Smooth muscle cell (in vitro differentiated cells): Measurements from ENCODE around the gene FITM1. TPM values are rescaled to one million over a fixed set of nuclear protein-coding genes. Genes with fewer than 3 reads are reported as not detected.

Source experiments
- DNase-seq: peaks from one replicate; lab custom pipeline; 2025; ENCODE audit not compliant: unreplicated experiment; lab: John Stamatoyannopoulos, UW
- H2AFZ ChIP-seq: fragments of 200-600 bp; sonication (generic); 2 replicates; pipeline ENCODE4 v1.6.0; 2016; ENCODE audit warnings: antibody characterized with exemption, low read depth, mild to moderate bottlenecking
- H3F3A ChIP-seq: fragments of 200-600 bp; sonication (generic); 2 replicates; pipeline ENCODE4 v1.6.0; 2017; ENCODE audit warnings: antibody characterized with exemption, low read depth
- H3K27ac ChIP-seq: fragments of 200-600 bp; sonication (generic); 2 replicates; pipeline ENCODE4 v1.5.1; 2016; ENCODE audit warnings: low read depth, mild to moderate bottlenecking
- H3K27me3 ChIP-seq: fragments of 200-600 bp; sonication (generic); 2 replicates; pipeline ENCODE4 v1.6.1; 2016; ENCODE audit warnings: low read depth, mild to moderate bottlenecking
- H3K36me3 ChIP-seq: fragments of 200-600 bp; sonication (generic); 2 replicates; pipeline ENCODE4 v1.5.1; 2016; ENCODE audit warnings: low read depth
- H3K4me1 ChIP-seq: fragments of 200-600 bp; sonication (generic); 2 replicates; pipeline ENCODE4 v1.5.1; 2016; ENCODE audit warnings: low read depth
- H3K4me2 ChIP-seq: fragments of 200-600 bp; sonication (generic); 2 replicates; pipeline ENCODE4 v1.6.0; 2016; ENCODE audit warnings: mild to moderate bottlenecking
- H3K4me3 ChIP-seq: fragments of 200-600 bp; sonication (generic); 2 replicates; pipeline ENCODE4 v1.5.1; 2016; ENCODE audit warnings: mild to moderate bottlenecking
- H3K79me2 ChIP-seq: fragments of 200-600 bp; sonication (generic); 2 replicates; pipeline ENCODE4 v1.6.0; 2016; ENCODE audit warnings: low read depth, mild to moderate bottlenecking
- H3K9ac ChIP-seq: fragments of 200-600 bp; sonication (generic); 2 replicates; pipeline ENCODE4 v1.6.0; 2016; ENCODE audit warnings: low read depth
- H3K9me3 ChIP-seq: fragments of 200-600 bp; sonication (generic); replicated peaks from 2 replicates; pipeline ENCODE4 v1.5.1; 2016; ENCODE audit warnings: low read depth
- H4K20me1 ChIP-seq: fragments of 200-600 bp; sonication (generic); 2 replicates; pipeline ENCODE4 v1.6.0; 2016; ENCODE audit warnings: low read depth
- WGBS: methylation state at CpG from one replicate; pipeline ENCODE4 v1.1.7; 2016; ENCODE audit warnings: low lambda C conversion rate; 5-methylcytosine and 5-hydroxymethylcytosine counted together
- polyA plus RNA-seq: library from polyadenylated mRNA; unstranded; fragments of >200 nt; fragmentation: Nextera tagmentation; extraction: Ambion mirVana; gene quantifications from 2 replicates; pipeline ENCODE4 v1.2.1, GENCODE V29; 2016
- total RNA-seq: library from RNA; depleted of rRNA; stranded (reverse); fragments of >200 nt; gene quantifications from 2 replicates; pipeline ENCODE4 v1.2.3, GENCODE V29; 2014
- TF ChIP-seq, protein P1 (sequence below): fragments of 200-600 bp; sonication (generic); IDR thresholded peaks from 2 replicates; pipeline ENCODE4 v1.5.1; 2017; ENCODE audit warnings: borderline replicate concordance, mild to moderate bottlenecking, antibody characterized with exemption; ENCODE audit not compliant: insufficient read depth, poor library complexity, severe bottlenecking

The FITM1 gene
- total and polyA plus RNA-seq, 2 experiments from 2014 or later: 0.31 TPM; not detected in 1

DNA sequence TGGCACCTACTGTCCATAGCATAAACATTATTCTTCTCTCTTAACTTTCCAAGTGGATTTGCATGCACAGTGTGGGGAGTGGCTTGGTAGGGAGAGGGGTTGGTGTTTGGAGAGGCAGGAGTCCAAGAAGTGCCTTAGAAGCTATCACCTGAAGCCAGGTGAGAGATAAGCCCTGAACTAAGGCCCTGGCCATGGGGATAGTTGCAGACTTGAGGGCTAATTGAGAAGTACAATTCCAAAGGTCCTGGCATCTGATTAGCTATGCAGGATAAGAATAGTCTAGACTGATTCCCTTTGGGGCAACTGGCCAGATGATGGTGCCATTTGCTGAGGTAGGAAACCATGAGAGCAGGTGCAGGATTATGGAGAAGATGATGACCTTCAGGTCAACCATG lies 38.4 kb upstream of the FITM1 start:
- TF ChIP-seq, protein P1, sequence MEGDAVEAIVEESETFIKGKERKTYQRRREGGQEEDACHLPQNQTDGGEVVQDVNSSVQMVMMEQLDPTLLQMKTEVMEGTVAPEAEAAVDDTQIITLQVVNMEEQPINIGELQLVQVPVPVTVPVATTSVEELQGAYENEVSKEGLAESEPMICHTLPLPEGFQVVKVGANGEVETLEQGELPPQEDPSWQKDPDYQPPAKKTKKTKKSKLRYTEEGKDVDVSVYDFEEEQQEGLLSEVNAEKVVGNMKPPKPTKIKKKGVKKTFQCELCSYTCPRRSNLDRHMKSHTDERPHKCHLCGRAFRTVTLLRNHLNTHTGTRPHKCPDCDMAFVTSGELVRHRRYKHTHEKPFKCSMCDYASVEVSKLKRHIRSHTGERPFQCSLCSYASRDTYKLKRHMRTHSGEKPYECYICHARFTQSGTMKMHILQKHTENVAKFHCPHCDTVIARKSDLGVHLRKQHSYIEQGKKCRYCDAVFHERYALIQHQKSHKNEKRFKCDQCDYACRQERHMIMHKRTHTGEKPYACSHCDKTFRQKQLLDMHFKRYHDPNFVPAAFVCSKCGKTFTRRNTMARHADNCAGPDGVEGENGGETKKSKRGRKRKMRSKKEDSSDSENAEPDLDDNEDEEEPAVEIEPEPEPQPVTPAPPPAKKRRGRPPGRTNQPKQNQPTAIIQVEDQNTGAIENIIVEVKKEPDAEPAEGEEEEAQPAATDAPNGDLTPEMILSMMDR: no peak

DNA sequence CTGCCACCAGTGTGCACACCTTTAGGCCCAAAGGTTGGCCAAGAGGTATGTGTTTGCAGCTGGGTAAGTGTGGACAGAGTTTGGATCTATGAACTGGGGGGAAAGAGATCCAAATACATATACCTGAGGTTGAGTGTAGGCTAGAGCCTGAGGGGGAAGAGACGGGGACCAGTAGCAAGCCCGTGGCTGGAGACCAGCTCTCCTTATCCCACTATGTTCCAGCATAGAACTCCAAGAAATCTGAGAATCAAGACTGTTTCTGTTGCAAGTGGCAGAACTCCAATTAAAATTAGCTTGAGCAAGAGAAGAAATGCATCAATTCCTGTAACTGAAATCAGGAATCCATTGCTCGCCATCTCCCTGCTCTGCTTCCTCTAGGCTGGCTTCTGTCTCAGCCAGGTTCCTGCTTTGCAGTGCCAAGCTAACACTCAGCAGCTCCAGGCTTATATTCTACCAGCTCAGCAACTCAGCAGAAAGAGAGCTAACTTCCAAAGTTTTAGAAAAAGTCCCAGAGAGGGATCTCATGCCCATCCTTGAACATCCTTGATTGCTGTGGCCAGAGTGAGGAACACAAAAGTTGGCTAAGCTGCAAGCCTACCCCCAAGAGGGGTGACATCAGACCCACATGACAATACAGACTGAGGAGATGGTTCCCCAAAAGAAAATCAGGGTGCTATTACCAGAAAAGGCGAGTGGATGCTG lies 37.8 kb upstream of the FITM1 start:
- no peaks in the 10 kb centered on the region for H3K36me3 ChIP-seq
- no peak for DNase-seq
- H3K27me3 ChIP-seq: no peaks in the 10 kb centered on the region
- H3K79me2 ChIP-seq: peaks cover 15% of the 10 kb centered on the region
- H3K9me3 ChIP-seq: no peaks in the 10 kb centered on the region
- WGBS: 84% methylated on average over 4 of the region's 4 CpGs
- H3K4me1 ChIP-seq: peaks cover 9% of the 10 kb centered on the region
- TF ChIP-seq, protein P1: no peak
- H3K4me3 ChIP-seq: no peak overlapping the region
- no peaks in the 10 kb centered on the region for H4K20me1 ChIP-seq
- no peak overlapping the region for H3K4me2 ChIP-seq
- H2AFZ ChIP-seq: no peak overlapping the region
- H3K9ac ChIP-seq: no peak overlapping the region
- no peak overlapping the region for H3K27ac ChIP-seq
- no peaks in the 10 kb centered on the region for H3F3A ChIP-seq

More for the DNA sequence above, 38.4 kb upstream of the FITM1 start:
- no peak for DNase-seq
- H2AFZ ChIP-seq: no peak overlapping the region
- no peak overlapping the region for H3K27ac ChIP-seq
- no peak overlapping the region for H3K4me3 ChIP-seq
- no peak overlapping the region for H3K9ac ChIP-seq
- H3K79me2 ChIP-seq: peaks cover 15% of the 10 kb centered on the region
- no peaks in the 10 kb centered on the region for H4K20me1 ChIP-seq
- H3K9me3 ChIP-seq: no peaks in the 10 kb centered on the region
- H3K27me3 ChIP-seq: no peaks in the 10 kb centered on the region
- H3K36me3 ChIP-seq: no peaks in the 10 kb centered on the region
- peaks cover 9% of the 10 kb centered on the region for H3K4me1 ChIP-seq
- no peaks in the 10 kb centered on the region for H3F3A ChIP-seq
- no peak overlapping the region for H3K4me2 ChIP-seq

DNA sequence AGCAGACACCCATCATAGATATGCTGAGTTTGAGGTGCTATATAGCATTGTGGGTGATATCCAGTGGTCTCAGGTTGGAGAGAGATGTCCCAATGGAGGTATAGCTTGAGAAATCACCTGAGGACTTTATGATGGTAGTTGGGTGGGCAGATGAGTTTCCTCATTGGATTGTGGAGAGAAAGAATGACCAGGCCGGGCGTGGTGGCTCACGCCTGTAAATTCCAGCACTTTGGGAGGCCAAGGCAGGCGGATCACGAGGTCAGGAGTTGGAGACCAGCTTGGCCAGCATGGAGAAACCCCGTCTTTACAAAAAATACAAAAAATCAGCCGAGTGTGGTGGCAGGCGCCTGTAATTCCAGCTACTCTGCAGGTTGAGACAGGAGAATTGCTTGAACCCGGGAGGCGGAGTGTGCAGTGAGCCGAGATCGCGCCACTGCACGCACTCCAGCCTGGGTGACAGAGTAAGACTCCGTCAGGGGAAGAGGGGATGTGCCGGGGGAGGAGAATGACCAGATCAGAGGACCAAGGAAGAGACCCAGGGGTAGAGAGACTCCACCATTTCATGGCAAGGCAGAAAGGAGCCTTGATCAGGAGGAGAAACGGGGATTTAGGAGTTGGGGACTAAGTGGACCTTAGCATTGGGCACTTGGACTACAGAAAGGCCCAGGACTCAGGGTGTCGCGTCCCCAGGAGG lies 37.1 kb upstream of the FITM1 start:
- TF ChIP-seq, protein P1: no peak
- peaks cover 15% of the 10 kb centered on the region for H3K79me2 ChIP-seq
- no peak for DNase-seq
- H3K9ac ChIP-seq: no peak overlapping the region
- H3K27ac ChIP-seq: peak overlapping the region; percentile 22
- no peaks in the 10 kb centered on the region for H3K27me3 ChIP-seq
- H3F3A ChIP-seq: no peaks in the 10 kb centered on the region
- H3K4me1 ChIP-seq: peaks cover 9% of the 10 kb centered on the region
- H3K4me3 ChIP-seq: peak overlapping the region; percentile 91
- WGBS: 80% methylated on average over 19 of the region's 19 CpGs
- H2AFZ ChIP-seq: peak overlapping the region; percentile 38
- H4K20me1 ChIP-seq: no peaks in the 10 kb centered on the region
- H3K4me2 ChIP-seq: peak overlapping the region; percentile 92
- no peaks in the 10 kb centered on the region for H3K36me3 ChIP-seq
- no peaks in the 10 kb centered on the region for H3K9me3 ChIP-seq
